ENCODE measurements around the gene CRIM1.

- TF ChIP-seq EZH2phosphoT487 (IDR thresholded peaks at IDR 0.05; ENCODE audit: insufficient read depth, low read depth) (no peak), EZH2 (IDR thresholded peaks at IDR 0.05; ENCODE audit: insufficient read depth, poor library complexity, severe bottlenecking) (no peak)
Measured at GRCh38 chr2:36461039-36461681, 105.6 kb downstream of the CRIM1 start.

Data from GM23248 (cell line).